ENCODE measurements around the gene LOX. TPM values are rescaled to one million over a fixed set of nuclear protein-coding genes. Genes with fewer than 3 reads are reported as not detected.
"Not testable (repeated sequence)": the region's sequence is repeated elsewhere in the genome, so short reads cannot be mapped to it uniquely, and the experiment has no call there.

Gene LOX
- total RNA-seq, 4 donors from 2014 or later: 11.8 to 39.5 (median 34.2) TPM

- no peak for DNase-seq
- Histone ChIP-seq H3K9me3 (no peaks in the 10 kb centered on the region), H3K27me3 (no peaks in the 10 kb centered on the region), H3K4me1 (no peaks in the 10 kb centered on the region), H3K27ac (no peak overlapping the region), H3K36me3 (no peaks in the 10 kb centered on the region), H3K4me3 (replicated peaks in 1 of 3) (no peak overlapping the region)
- 85 to 92% methylated on average over 1 of the region's 1 CpG for WGBS, 2 donors
- TF ChIP-seq CTCF (IDR thresholded peaks at IDR 0.05): no peak
- no peak for TF ChIP-seq POLR2A (IDR thresholded peaks at IDR 0.05)
- intact Hi-C loops (cut with DNase I): no loop called here
Observed at GRCh38 chr5:122097391-122097790, 19.3 kb upstream of the LOX start.

- H3K9me3 ChIP-seq: no peaks in the 10 kb centered on the region
- no peak overlapping the region for H3K4me3 ChIP-seq (replicated peaks in 1 of 3)
- intact Hi-C loops (cut with DNase I): no loop called here
- WGBS, 2 donors: 84 to 85% methylated on average over 3 of the region's 3 CpGs
- TF ChIP-seq POLR2A (IDR thresholded peaks at IDR 0.05) (no peak), CTCF (IDR thresholded peaks at IDR 0.05) (no peak)
- H3K4me1 ChIP-seq: no peaks in the 10 kb centered on the region
- no peak for DNase-seq
- H3K36me3 ChIP-seq: no peaks in the 10 kb centered on the region
- H3K27me3 ChIP-seq: no peaks in the 10 kb centered on the region
- H3K27ac ChIP-seq: no peak overlapping the region
Observed at GRCh38 chr5:122095158-122095557, 17.1 kb upstream of the LOX start.

- H3K9me3 ChIP-seq; H3K4me1 ChIP-seq; H3K36me3 ChIP-seq; H3K4me3 ChIP-seq (replicated peaks in 1 of 3); H3K27me3 ChIP-seq; H3K27ac ChIP-seq; DNase-seq: not testable (repeated sequence)
- intact Hi-C loops (cut with DNase I): loop anchor here (5.0 kb wide), 1 partner anchor 68 kb away; a partner anchor contains a TSS
- WGBS, 2 donors: 90 to 97% methylated on average over 5 of the region's 5 CpGs
Observed at GRCh38 chr5:122094251-122094650, 16.2 kb upstream of the LOX start.

GRCh38 chr5:122093415-122094180 lies 15.5 kb upstream of the LOX start:
- Histone ChIP-seq H3K27ac (no peak overlapping the region), H3K9me3 (no peaks in the 10 kb centered on the region), H3K27me3 (no peaks in the 10 kb centered on the region), H3K4me3 (replicated peaks in 1 of 3) (no peak overlapping the region), H3K4me1 (no peaks in the 10 kb centered on the region), H3K36me3 (no peaks in the 10 kb centered on the region)
- TF ChIP-seq POLR2A (IDR thresholded peaks at IDR 0.05): no peak
- TF ChIP-seq CTCF (IDR thresholded peaks at IDR 0.05): no peak
- WGBS, 2 donors: 84 to 87% methylated on average over 7 of the region's 7 CpGs
- intact Hi-C loops (cut with DNase I): loop anchor here (5.0 kb wide), 1 partner anchor 69 kb away; a partner anchor contains a TSS
- no peak for DNase-seq

- Histone ChIP-seq H3K36me3 (no peaks in the 10 kb centered on the region), H3K27ac (no peak overlapping the region), H3K27me3 (no peaks in the 10 kb centered on the region), H3K4me3 (replicated peaks in 1 of 3) (no peak overlapping the region), H3K9me3 (no peaks in the 10 kb centered on the region), H3K4me1 (no peaks in the 10 kb centered on the region)
- DNase-seq: no peak
- intact Hi-C loops (cut with DNase I): loop anchor here (5.0 kb wide), 1 partner anchor 70 kb away; a partner anchor contains a TSS
- 37 to 38% methylated on average over 9 of the region's 9 CpGs for WGBS, 2 donors
- TF ChIP-seq CTCF (IDR thresholded peaks at IDR 0.05): peak in 5 of 6 experiments; percentile 38 to 79 (median 66)
- no peak for TF ChIP-seq POLR2A (IDR thresholded peaks at IDR 0.05)
Observed at GRCh38 chr5:122091936-122092600, 14.0 kb upstream of the LOX start.

Data from thyroid gland (tissue), 4 donors.